ENCODE measurements around the gene IPPK.

Gene IPPK, protein sequence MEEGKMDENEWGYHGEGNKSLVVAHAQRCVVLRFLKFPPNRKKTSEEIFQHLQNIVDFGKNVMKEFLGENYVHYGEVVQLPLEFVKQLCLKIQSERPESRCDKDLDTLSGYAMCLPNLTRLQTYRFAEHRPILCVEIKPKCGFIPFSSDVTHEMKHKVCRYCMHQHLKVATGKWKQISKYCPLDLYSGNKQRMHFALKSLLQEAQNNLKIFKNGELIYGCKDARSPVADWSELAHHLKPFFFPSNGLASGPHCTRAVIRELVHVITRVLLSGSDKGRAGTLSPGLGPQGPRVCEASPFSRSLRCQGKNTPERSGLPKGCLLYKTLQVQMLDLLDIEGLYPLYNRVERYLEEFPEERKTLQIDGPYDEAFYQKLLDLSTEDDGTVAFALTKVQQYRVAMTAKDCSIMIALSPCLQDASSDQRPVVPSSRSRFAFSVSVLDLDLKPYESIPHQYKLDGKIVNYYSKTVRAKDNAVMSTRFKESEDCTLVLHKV

DNA sequence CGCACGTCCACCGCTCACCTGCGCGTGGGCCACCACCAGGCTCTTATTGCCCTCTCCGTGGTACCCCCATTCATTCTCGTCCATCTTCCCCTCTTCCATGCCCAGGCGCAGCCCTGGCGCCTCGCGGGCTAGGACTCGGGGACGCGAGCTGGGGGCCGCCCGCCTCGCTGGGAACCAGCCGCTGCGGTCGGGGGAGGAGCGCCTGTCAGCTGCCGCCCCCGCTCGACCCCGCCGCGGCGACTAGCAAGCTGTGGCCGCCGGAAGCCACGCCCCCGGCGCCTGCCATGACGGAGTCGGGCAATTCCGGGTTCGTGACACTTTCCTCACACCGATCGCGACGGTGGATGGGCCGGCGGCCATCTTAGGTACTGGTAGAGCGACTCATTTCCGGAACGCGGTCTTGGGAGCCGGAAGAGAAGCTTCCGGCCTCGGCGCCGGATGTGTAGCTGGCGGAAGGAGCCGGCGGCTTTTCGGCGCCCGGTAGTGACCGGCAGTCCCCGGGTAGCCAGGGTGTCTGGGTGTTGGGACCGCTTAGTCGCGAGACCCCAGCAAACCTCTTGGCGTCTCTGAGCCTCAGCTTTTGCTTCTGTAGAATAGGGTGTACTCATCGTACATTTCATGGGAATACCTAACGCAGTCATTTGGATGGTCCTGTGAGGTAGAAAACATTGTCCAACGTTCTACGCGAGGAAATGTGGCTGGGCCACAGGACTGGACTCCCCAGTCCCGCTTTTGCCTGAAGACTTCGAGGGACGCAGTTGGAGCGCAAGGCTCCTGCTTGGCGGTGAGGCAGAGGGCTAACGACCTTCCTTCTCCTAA is at the start of gene IPPK:
TSS of gene IPPK (minus strand) at position 242 of the 819 bp plus-strand sequence. CDS start at position 99, 143 bp downstream.
- peak; percentile 98 for DNase-seq

DNA sequence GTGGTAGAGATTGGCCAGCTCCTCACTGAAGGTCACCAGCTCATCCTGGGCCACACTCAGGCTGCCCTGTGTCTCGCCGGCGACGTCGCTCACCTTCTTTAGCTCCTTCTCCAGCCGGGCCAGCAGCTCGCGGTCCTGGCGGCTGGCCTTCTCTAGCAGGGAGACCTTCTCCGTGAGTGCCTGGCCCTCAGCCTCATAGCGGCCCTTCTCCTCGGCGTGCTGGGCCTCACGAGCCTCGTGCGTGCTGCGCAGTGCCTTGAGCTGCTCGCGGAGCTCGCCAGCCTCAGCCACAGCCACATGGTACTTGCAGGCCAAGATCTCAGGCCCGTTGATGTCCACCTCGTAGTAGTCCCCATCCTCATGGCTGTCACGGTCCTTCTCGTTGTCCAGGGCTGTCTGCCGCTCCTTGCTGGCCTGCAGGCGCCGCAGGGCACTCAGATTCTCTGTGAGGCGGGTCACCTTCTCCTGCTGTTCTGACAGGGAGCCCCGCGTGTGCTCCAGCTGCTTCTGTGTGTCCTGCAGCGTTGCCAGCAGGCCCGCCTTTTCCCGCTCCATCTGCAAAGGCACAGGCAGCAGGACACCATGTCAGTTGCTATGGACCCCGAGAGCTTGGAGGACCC is 49.2 kb upstream of the IPPK start:
- no peak for DNase-seq

DNA sequence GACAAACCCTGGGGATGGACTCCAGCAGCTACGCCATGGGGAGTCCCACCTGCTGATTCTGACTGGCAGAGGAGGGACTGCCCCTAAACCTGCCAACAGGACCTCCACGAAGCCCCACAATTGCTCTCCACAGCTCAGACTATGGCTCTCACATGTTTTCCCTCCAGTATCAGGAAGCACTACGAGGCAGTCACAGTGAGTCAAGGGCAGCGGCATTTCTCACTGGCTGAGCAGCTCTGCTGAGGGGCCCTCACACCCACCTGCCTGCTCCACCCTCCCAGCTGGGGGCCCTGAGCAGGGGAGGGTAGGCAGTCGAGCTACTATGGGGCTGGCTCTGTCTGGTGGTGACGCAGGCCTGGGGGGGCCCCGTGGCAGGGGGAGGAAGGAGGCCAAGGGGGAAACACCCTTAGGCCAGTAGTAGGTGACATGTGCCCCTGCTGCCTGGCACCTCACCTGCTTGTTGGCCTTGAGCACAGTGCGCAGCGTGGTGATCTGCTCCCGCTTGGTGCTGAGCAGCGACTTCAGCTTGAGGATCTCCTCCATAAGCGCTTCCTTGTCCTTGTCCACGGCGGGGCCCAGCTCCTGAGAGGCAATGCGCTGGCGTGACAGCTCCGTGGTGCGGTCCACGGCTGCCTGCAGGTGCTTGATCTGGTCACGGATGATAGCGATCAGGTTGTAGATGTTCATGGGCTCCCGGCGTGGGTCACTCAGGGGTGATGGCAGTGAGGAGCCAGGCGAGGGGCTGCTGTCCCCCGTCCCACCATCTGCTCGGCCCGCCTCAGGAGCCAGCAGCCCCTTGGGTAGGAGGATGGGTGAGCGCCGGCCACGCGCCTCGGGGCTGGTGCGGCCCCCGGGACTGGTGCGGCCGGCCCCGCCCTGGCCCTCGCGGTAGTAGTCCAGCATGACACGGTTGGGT is 48.4 kb upstream of the IPPK start:
- no peak for DNase-seq

DNA sequence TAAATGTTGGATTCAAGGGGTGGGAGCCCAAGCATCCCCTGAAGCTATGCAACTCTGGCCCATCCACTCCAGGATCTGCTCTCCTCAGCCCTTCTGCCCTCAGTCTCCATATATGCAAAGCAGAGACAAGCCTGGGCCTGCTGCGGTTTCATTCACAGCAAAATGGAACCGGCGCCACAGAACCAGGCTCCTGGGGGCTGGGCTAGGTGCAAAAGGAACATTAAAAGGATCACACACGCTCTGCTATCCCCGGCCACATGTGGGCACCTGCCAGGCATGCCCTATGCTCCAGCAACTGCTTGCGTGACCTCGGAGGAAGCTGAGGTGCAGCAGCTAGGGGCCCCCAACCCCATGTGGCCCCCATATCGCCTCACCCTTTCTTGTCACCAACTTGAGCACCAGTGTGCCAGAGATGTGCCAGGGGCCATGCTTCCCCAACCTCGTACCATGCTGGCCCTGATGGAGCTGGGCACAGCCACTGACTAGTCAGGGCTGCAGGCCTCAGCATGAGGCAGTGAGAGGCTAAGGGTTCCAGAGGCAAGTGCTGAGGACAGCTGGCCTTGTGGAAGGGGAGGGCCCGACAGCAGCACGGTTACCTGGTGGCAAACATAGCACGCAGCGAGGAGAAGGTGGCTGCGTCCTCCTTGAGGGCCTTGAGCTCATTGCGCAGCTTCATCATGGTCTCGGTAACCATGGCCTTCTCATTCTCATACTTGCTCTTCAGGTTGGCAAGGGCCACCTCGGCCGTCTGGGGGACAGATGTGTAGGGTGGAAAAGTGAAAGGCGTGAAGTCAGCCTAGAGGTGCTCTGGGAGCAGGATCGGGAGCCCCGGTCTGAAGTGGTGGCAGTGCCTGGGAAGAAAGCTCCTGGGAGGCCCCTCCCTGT is 47.5 kb upstream of the IPPK start:
- DNase-seq, result no peak

DNA sequence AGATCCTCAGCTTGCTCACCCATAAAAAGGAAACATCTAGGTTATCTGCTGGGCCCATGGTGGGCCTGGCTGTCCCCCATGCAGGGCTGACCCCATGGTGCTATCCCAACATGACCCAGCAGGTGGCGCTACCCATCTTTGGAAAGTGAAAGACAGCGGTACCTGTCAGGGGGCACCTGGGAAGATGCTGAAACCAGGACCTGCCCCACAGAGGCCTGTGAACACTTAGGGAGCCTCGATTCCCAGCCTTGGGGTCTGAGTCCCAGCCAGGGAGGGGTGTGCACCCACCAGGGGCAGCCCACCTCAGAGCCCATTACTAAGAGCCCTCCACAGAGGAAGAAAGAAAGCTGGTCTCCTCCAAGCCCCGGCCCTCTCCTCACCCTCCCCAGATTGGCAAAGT is 46.6 kb upstream of the IPPK start:
- no peak for DNase-seq

DNA sequence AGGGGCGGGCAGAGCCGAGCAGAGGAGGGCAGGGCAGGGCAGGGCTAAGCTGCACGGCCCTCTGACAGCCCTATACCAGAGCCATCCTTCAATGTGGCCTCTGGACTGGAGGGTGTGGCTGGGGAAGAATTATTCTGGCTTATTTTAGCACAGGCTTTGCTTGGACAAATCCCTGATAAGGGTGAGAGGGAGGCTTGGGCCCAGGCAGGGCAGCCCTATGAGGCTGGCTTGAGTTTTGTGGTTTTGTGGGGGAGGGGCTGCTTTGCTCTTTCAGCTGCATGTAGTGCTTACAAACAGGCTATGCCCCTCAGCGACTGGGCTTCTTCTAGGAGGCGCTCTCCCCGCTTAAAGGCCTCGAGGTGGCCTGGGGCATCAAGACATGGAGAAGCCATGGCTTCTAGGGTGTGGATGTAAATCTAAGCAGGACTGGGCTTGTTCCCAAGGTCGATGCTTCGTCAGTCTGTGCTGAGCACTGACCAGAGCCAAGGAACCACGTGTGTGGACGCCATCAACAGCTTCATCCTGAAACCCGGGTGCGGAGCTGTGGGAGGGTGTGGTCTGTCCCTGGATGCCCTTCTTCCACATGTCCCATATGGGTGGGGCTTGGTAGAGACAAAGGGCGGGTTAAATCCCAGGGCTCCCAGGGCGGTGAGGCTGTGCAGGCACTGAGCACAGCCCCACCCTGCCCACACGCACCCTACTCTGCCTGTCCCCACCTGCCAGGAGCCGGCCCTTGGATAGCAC is 45.7 kb upstream of the IPPK start:
- DNase-seq, result no peak

DNA sequence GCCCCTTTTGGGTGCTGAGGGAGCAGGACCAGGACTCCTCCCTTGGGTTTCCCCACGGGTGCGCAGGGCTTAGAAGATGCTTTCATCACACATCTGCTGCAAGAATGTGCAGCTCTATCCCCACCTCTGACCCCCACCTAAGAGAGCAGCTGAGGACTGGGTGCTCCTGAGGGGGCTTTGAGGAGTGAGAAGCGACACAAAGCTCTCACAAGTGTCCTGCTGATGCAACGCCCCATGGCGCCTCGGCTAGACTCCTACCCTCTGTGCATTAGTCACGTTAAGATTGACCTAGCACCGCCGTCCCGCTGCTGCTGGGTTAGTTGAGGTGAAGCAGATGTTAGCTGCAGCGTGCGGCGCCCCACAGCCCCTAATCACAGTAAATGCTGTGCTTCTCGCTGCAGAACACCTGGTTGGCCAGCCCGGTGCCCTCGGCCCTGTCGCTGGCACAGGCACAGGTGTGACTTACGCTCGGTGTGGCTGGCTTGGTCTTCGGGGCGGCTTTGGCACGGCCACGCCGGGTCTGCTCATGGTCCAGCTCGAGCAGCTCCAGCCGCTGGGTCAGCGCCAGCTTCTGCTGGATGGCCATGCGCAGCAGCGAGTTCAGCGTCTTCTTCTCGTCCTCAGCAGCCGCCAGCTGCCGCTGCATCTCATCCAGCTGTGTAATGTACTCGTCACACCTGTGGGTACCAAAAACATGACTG is 45.0 kb upstream of the IPPK start:
- DNase-seq, result no peak

DNA sequence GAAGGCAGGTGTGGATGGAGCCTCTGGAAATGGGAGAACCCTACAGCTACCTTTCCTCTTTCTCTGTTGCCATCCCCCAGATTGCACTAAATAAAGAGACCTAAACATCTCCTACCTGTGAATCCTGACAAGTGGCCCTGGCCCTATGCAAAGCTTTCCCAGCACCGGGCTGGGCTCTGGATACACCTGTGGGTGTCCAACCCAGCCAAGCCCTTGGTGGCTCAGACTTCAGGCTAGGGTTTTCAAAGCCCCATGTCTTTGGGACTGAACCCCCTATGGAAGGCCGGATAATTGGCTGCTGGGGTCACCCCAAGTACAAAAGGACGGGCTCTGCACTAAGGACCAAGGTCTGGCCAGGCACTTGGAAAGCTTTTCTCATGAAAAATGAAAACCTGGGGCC is 44.1 kb upstream of the IPPK start:
- no peak for DNase-seq

DNA sequence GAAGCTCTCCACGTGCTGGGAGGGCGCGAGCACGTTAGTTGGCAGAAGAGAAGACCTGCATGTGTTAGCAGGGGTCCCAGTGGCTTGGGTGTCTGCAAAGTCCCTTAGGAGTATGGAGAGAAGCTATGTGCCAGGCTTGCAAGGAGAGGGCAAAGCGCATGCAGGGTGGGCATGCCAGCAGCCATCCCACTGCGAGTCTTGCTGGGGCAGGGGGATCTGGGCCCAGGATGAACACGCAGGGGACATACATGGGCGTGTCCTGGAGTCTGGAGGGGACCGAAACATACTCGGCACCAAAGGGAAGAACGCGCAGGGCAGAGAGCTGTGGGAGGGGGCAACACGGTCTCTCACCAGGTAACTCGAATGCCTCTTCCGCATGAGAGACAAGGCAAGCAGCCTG is 43.6 kb upstream of the IPPK start:
- no peak for DNase-seq

DNA sequence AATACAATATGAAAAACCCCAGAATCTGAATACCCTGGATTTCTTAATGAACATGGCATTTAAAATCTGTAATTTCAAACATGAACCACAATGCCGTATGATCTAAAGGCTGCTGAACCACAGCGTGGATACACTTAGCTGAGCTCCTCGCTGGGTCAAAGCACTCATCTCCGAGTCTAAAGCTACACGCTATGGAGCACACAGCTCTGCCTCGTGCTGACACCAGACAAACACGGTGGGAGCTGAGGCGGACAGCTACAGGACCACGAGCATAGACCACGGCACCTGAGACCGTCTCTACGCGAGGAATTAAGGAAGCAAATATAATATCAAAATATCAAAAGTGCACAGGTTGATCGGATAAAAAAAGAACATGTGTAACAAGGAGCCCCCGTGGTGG is 42.8 kb upstream of the IPPK start:
- no peak for DNase-seq

DNA sequence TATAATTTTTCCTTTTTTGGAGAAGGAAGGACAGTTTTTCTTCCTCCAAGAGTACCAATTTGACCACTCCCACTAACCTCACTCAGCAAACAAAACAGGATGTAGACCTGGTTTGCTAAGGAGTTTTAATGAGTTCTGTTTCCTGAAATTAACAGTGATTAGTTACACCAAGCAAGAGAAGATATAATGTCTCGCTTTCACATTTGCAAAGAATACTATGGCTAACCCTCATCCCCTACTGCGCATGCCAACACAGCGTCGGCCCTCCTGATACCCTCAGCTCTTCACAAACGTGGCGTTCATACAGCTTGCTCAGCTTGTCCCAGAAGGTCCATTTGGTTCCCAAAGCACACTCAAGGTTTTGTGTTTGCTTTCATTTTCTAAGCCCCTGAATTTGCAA is 41.9 kb upstream of the IPPK start:
- DNase-seq, result no peak

DNA sequence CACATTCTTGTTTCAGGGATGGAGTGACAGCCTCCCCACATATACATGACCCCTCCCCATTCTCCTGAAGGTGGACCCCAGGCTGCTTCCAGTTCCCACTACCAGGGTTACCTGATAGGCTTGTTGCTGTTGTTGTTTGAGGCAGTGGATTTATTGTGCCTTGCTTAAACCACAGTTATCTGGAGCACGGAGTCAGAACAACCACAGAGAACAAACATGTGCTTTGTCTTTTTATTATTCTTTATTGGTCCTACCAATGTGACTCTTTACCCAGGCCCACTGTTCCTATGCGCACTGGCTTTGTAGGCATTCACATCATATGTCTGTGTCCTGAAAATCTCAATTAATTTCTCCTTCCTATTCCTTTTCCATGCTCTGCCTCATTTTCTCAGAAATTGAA is 41.2 kb upstream of the IPPK start:
- DNase-seq, result no peak

DNA sequence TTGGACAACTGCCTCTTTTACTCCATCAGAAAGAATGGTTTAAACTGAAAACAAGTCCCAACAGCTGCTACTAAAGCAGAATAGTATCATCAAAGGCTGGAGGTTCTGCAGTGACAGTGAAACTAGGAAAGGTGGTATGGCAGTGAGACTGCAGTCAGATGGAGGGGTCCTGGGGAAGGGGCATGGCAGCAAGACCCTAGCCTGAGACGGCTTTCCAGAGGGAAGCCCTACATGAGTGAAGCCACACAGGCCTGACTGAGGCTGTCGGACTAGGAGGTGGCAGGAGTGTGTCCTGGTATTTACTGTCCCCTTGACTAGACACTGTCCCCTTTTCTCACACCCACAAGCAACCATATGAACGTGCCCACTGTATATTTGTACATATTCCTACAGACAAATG is 40.4 kb upstream of the IPPK start:
- no peak for DNase-seq

DNA sequence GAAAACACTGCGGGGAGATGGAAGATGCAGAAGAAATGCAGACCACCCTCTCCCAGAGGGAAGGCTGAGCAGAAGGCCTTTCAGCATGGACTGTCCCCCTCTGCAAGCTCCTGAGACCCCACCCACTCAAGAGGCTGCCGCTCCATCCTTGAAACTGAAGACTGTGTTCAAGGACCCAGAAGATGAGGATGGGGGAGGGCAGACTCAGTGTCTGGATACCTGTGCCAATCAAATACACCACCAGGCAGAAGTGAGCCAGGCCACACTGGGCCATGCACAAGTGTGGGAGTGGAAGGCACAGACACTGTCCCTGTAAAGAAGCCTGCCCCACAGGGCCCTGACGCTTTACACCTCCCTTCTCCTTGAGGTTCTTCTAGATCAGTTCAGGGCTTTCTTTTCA is 40.0 kb upstream of the IPPK start:
- DNase-seq, result no peak

DNA sequence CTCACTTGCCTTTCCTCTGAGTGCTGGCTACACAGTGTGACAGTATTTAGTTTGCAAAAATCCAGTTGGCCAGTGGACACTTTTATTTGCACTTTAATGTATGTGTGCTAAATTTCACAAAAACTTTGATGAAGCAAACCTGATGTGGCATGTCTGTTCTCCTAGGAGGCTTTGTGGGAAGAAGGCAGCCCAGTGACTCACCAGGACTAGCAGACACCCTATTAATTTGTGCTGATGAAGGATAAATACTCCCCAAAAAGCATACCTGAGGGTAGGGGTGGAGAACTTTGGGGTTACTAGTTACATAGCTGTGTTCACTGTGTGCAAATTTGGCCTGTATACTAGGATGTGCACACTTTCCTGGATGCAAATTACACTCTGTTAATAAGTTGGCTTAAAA is 39.3 kb upstream of the IPPK start:
- no peak for DNase-seq

DNA sequence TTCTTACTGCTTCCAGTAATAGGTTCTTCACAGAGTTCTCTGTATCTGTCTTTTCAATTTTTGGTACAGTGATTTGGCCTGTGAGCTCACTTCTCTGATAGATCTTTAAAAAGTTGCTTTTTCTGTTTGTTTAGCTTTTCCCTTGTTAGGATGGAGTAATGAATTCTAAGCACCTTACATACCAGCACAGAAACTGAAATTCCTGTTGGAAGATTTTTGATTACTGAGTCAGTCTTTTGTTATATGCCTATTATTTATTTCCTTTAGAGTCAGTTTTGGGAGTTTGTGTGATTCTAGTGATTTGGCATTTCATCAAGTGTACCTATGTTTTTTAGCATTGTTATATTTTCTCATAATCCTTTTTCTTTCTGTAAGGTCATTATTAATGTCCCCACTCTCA is 37.6 kb upstream of the IPPK start:
- DNase-seq, result no peak

DNA sequence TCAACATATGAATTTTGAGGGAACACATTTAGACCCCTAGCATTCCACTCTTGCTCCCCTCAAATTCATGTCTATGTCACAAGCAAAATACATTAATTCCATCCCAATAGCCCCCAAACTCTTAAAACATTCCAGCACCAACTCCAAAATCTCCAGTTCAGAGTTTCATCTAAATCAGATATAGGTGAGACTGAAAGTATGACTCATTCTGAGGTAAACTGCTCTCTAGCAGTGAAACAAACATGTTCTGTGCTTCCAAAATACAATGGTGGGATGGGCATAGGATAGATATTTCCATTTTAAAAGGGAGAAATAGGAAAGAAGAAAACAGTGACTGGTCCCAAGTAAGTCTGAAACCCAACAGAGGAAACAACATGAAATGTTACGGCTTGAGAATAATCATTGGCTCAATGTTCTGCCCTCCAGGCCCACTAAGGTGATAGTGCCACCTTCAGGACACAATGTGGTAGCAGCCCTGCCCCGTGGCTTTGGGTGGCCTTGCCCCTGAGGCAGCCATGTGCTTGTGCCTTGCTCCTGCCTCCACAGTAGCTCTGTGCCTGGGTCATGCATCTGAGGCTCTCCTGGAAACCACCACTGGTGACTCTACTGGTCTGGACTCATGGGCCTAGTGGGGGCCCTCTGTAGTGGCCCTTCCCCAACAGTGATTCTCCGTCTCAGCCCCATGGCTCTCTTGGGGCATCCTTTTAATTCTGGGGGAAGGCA is 36.4 kb upstream of the IPPK start:
- DNase-seq, result peak; percentile 60

DNA sequence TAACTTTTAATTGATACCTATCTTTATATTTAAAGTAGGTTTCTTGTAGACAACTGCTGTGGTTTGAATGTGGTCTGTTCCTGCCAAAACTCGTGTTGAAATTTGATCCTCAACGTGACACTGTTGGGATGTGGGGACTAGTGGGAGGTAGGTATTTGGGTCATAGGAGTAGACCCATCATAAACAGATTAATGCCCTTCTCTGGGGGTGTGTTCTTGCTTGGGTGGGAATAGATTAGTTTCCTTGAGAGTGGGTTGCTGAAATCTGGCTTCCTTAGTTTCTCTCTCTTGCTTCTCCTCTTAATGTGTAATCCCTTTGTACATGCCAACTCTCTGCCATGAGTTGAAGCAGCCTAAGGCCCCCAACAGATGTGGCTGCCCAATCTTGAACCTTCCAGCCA is 34.6 kb upstream of the IPPK start:
- DNase-seq, result no peak

DNA sequence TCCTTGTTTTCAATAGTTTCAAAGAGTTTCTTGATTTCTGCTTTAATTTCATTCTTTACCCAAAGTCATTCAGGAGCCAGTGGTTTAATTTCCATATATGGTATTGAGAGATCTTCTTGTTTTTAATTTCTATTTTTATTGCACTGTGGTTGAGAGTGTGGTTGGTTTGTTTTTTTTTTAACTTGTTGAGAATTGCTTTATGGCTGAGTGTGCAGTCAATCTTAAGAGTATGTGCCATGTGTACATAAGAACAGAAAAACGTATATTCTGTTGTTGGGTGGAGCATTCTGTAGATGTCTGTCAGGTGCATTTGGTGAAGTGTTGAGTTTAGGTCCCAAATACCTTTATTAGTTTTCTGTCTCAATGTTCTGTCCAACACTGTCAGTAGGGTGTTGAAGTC is 26.7 kb upstream of the IPPK start:
- no peak for DNase-seq

Measured in GDM1 (cell line).